HepG2 (cell line): ENCODE results near the gene HABP4. TPM values are rescaled to one million over a fixed set of nuclear protein-coding genes. Genes with fewer than 3 reads are reported as not detected.

Source experiments
- AHDC1 ChIP-seq: sonication (generic); formaldehyde crosslinking; IDR thresholded peaks from 2 replicates; pipeline ENCODE4 v1.5.1; 2020; ENCODE audit warnings: mild to moderate bottlenecking, missing genetic modification reagents, borderline replicate concordance
- CSRNP1 ChIP-seq: sonication (generic); formaldehyde crosslinking; IDR thresholded peaks from 2 replicates; pipeline ENCODE4 v1.8.1; 2023; ENCODE audit warnings: mild to moderate bottlenecking, missing genetic modification reagents
- GATA4 ChIP-seq: sonication (generic); IDR thresholded peaks from 2 replicates; pipeline ENCODE4 v1.6.1; 2016; ENCODE audit warnings: antibody characterized with exemption, low read depth, borderline replicate concordance
- HOXD1 ChIP-seq: sonication (generic); formaldehyde crosslinking; IDR thresholded peaks from 2 replicates; pipeline ENCODE4 v1.5.0; 2020; ENCODE audit warnings: missing genetic modification reagents
- ISL2 ChIP-seq: sonication (generic); formaldehyde crosslinking; IDR thresholded peaks from 2 replicates; pipeline ENCODE4 v1.5.0; 2020; ENCODE audit warnings: missing genetic modification reagents
- MED13 ChIP-seq: sonication (generic); formaldehyde crosslinking; IDR thresholded peaks from 2 replicates; pipeline ENCODE4 v1.5.0; 2020; ENCODE audit warnings: missing genetic modification reagents
- MYNN ChIP-seq: sonication (generic); formaldehyde crosslinking; IDR thresholded peaks from 2 replicates; pipeline ENCODE4 v1.4.0; 2020; ENCODE audit warnings: mild to moderate bottlenecking, low read depth, missing genetic modification reagents
- MYPOP ChIP-seq: sonication (generic); formaldehyde crosslinking; IDR thresholded peaks from 2 replicates; pipeline ENCODE4 v1.8.1; 2023; ENCODE audit warnings: mild to moderate bottlenecking, moderate library complexity, missing genetic modification reagents
- RARG ChIP-seq: sonication (generic); formaldehyde crosslinking; IDR thresholded peaks from 2 replicates; pipeline ENCODE4 v1.4.0; 2020; ENCODE audit warnings: low read depth, mild to moderate bottlenecking, missing genetic modification reagents
- RXRB ChIP-seq: IDR thresholded peaks from 2 replicates; pipeline ENCODE4 v1.6.1; 2016; ENCODE audit warnings: borderline replicate concordance, missing genetic modification reagents, missing compliant biosample characterization
- SCMH1 ChIP-seq: sonication (generic); formaldehyde crosslinking; IDR thresholded peaks from 2 replicates; pipeline ENCODE4 v1.9.0; 2021; ENCODE audit warnings: missing genetic modification reagents, mild to moderate bottlenecking, borderline replicate concordance
- TBX2 ChIP-seq: sonication (generic); formaldehyde crosslinking; IDR thresholded peaks from 2 replicates; pipeline ENCODE4 v1.5.0; 2020; ENCODE audit warnings: missing genetic modification reagents, mild to moderate bottlenecking, borderline replicate concordance
- U2AF1 ChIP-seq: fragments of 200-400 bp; formaldehyde crosslinking; optimal IDR thresholded peaks from 2 replicates; pipeline ENCODE3; 2017; ENCODE audit warnings: mild to moderate bottlenecking, low read depth, low read length
- ZMYM4 ChIP-seq: sonication (generic); formaldehyde crosslinking; IDR thresholded peaks from 2 replicates; pipeline ENCODE4 v1.8.1; 2023; ENCODE audit warnings: mild to moderate bottlenecking, missing genetic modification reagents
- ZNF230 ChIP-seq: sonication (generic); formaldehyde crosslinking; IDR thresholded peaks from 2 replicates; pipeline ENCODE4 v1.4.0; 2020; ENCODE audit warnings: mild to moderate bottlenecking, missing genetic modification reagents
- ZNF432 ChIP-seq: sonication (generic); formaldehyde crosslinking; IDR thresholded peaks from 2 replicates; pipeline ENCODE4 v1.5.0; 2020; ENCODE audit warnings: missing genetic modification reagents, mild to moderate bottlenecking, borderline replicate concordance
- ZNF558 ChIP-seq: sonication (generic); formaldehyde crosslinking; IDR thresholded peaks from 2 replicates; pipeline ENCODE4 v1.9.0; 2022; ENCODE audit warnings: mild to moderate bottlenecking, missing genetic modification reagents, borderline replicate concordance
- ZNF563 ChIP-seq: sonication (generic); formaldehyde crosslinking; IDR thresholded peaks from 2 replicates; pipeline ENCODE4 v1.8.0; 2022; ENCODE audit warnings: mild to moderate bottlenecking, moderate library complexity, missing genetic modification reagents
- ZNF770 ChIP-seq: sonication (generic); formaldehyde crosslinking; IDR thresholded peaks from 2 replicates; pipeline ENCODE4 v1.5.0; 2020; ENCODE audit warnings: mild to moderate bottlenecking, missing genetic modification reagents
- ZNF777 ChIP-seq: sonication (generic); formaldehyde crosslinking; IDR thresholded peaks from 2 replicates; pipeline ENCODE4 v1.4.0; 2020; ENCODE audit warnings: missing genetic modification reagents
- polyA plus RNA-seq, 8 experiments: library from polyadenylated mRNA; depleted of rRNA in 3 of 8; stranded (reverse) in 7 of 8; unstranded in 1 of 8; fragments of >200 nt; fragmentation: Illumina TruSeq in 4 of 8; extraction: Trizol in 4 of 8; gene quantifications; 2 replicates each; pipeline versions ENCODE4 v1.2.1 to v1.2.3, GENCODE V29; 2011 to 2016; ENCODE audit warnings: low read depth in 4 of 8, missing spikeins in 1 of 8, mixed read lengths in 1 of 8; ENCODE audit not compliant: insufficient read depth in 1 of 8
- total RNA-seq, 5 experiments: library from RNA; depleted of rRNA; stranded (reverse); fragments of >200 nt; fragmentation: Illumina TruSeq; extraction: Trizol; gene quantifications; 2 replicates each; pipeline ENCODE4 v1.2.3, GENCODE V29; 2016; ENCODE audit warnings: low read depth in 1 of 5

HABP4 gene
- total and polyA plus RNA-seq, 2 of the 13 experiments (the other 11 are each of a cell fraction or from before 2014, with no cell fraction given): 14.3 to 26.6 TPM

GRCh38 chr9:96490534-96491078 lies 40.6 kb downstream of the HABP4 start (continued):
- TF ChIP-seq SCMH1 (CRISPR knock-in tag) (no peak), ZNF230 (no peak), CSRNP1 (CRISPR knock-in tag) (no peak), RARG (no peak), MYNN (no peak), GATA4 (peak; percentile 36; the same call in 1 of the 2 replicates), HOXD1 (CRISPR knock-in tag) (no peak), ZNF770 (no peak), ZNF563 (CRISPR knock-in tag) (no peak), ZNF777 (CRISPR knock-in tag) (no peak), ZMYM4 (no peak), U2AF1 (peak; percentile 92), RXRB (no peak), ZNF558 (CRISPR knock-in tag) (no peak), ZNF432 (no peak), MED13 (CRISPR knock-in tag) (no peak), TBX2 (CRISPR knock-in tag) (no peak), AHDC1 (CRISPR knock-in tag) (no peak), MYPOP (CRISPR knock-in tag) (no peak), ISL2 (CRISPR knock-in tag) (no peak)
